HEK293T (cell line): ENCODE measurements around the gene EMP2.

ENCODE experiments used
- ARNT ChIP-seq: fragments of 450-650 bp; IDR thresholded peaks from 2 replicates; pipeline ENCODE4 v1.6.1; 2017; ENCODE audit warnings: mild to moderate bottlenecking
- BHLHE40 ChIP-seq: fragments of 450-650 bp; IDR thresholded peaks from 2 replicates; pipeline ENCODE4 v1.6.1; 2016; ENCODE audit warnings: mild to moderate bottlenecking, moderate library complexity, borderline replicate concordance
- CTBP1 ChIP-seq: fragments of 450-650 bp; IDR thresholded peaks from 2 replicates; pipeline ENCODE4 v1.6.1; 2016; ENCODE audit warnings: borderline replicate concordance
- ELF4 ChIP-seq: fragments of 450-650 bp; IDR thresholded peaks from 2 replicates; pipeline ENCODE4 v1.6.1; 2017; ENCODE audit warnings: antibody characterized with exemption
- FOXK2 ChIP-seq: fragments of 450-650 bp; IDR thresholded peaks from 2 replicates; pipeline ENCODE4 v1.6.1; 2016; ENCODE audit warnings: mild to moderate bottlenecking
- FOXM1 ChIP-seq: fragments of 450-650 bp; IDR thresholded peaks from 2 replicates; pipeline ENCODE4 v1.6.1; 2017; ENCODE audit warnings: mild to moderate bottlenecking, borderline replicate concordance
- L3MBTL2 ChIP-seq: fragments of 450-650 bp; conservative IDR thresholded peaks from 2 replicates; pipeline ENCODE4 v1.6.1; 2016; ENCODE audit warnings: mild to moderate bottlenecking
- SP1 ChIP-seq: fragments of 450-650 bp; IDR thresholded peaks from 2 replicates; pipeline ENCODE4 v1.6.1; 2017
- SUZ12 ChIP-seq: fragments of 450-650 bp; IDR thresholded peaks from 2 replicates; pipeline ENCODE4 v1.6.1; 2016; ENCODE audit warnings: mild to moderate bottlenecking

DNA sequence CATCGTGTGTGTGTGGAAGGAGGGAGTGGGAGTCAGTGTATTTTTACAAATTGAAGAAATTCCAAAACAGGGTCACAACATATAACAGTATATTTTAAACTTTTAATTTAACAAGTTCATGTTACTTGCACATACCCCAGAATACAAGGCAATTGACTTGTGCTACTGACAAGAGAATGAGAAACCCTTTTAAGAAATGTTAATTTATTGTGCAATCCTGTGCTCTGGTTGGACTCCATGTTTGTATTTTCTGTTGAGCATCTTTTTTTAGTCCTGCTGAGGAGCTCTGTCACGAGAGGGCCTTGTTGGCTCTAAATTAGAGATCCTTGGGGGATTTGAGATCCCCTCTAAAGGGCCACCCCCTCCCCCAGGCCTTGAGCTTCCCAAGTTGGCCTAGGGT lies 1.1 kb upstream of the EMP2 start:
- TF ChIP-seq FOXK2 (no peak), SP1 (no peak), ELF4 (no peak), SUZ12 (no peak), L3MBTL2 (no peak), ARNT (no peak), BHLHE40 (no peak), FOXM1 (no peak), CTBP1 (no peak)
